ENCODE results near the gene TBC1D22A. TPM values are rescaled to one million over a fixed set of nuclear protein-coding genes. Genes with fewer than 3 reads are reported as not detected.
A peak's percentile ranks its signal among the peaks of the same experiment; 100 is the strongest.

The TBC1D22A gene
- total RNA-seq, 3 donors from 2014 or later, result 35.6 to 51.9 (median 41.8) TPM

DNA sequence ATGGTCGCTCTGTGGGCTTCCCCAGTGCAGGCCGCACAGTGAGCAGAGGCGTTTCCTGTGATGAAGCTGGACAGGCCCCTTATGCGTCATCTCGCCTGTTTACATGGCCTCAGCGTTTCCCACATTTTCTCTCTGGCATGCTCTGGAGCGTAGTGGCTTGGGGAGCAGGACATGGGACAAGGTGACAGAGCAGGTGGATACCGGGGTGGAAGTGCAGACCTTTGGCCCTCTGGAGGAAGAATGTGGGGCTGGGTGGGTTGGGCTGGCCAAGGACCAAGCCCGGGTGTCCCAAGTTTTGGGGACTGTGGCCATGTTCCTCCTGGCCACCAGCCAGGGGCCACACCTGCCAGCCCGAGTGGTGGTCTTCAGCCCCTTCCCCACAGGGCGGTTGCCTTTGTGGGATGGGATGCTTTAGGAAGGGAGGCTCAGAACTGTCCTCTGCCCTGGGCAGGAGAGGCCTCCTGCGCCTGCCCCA lies 446.6 kb downstream of the TBC1D22A start:
- no peaks in the 10 kb centered on the region for H3K36me3 ChIP-seq (ENCODE audit: low read depth)
- intact Hi-C loops (cut with DNase I, micrococcal nuclease), result no loop called here
- H3K4me1 ChIP-seq (ENCODE audit: low read depth), result peaks cover 3% of the 10 kb centered on the region
- no peak for TF ChIP-seq CTCF (IDR thresholded peaks at IDR 0.05)
- H3K4me3 ChIP-seq, result no peak overlapping the region
- ATAC-seq, result peak; percentile 45
- no peaks in the 10 kb centered on the region for H3K9me3 ChIP-seq
- peak in 1 of 3 donors; percentile 25 for DNase-seq

GRCh38 chr22:47209547-47210023 lies 447.1 kb downstream of the TBC1D22A start:
- intact Hi-C loops (cut with DNase I, micrococcal nuclease), result no loop called here
- ATAC-seq (peak; percentile 59), DNase-seq (peak in 2 of 3 donors; percentile 17 to 43)
- Histone ChIP-seq H3K4me3 (no peak overlapping the region), H3K36me3 (ENCODE audit: low read depth) (no peaks in the 10 kb centered on the region), H3K9me3 (no peaks in the 10 kb centered on the region), H3K4me1 (ENCODE audit: low read depth) (peaks cover 3% of the 10 kb centered on the region)
- TF ChIP-seq CTCF (IDR thresholded peaks at IDR 0.05), result no peak

- ATAC-seq (no peak), DNase-seq (peak in 1 of 3 donors; percentile 26)
- intact Hi-C loops (cut with DNase I, micrococcal nuclease), result no loop called here
- H3K36me3 ChIP-seq (ENCODE audit: low read depth), result no peaks in the 10 kb centered on the region
- no peaks in the 10 kb centered on the region for H3K9me3 ChIP-seq
- TF ChIP-seq CTCF (IDR thresholded peaks at IDR 0.05), result no peak
- no peak overlapping the region for H3K4me3 ChIP-seq
- H3K4me1 ChIP-seq (ENCODE audit: low read depth), result peaks cover 3% of the 10 kb centered on the region
Measured at GRCh38 chr22:47210112-47210657, 447.7 kb downstream of the TBC1D22A start.

GRCh38 chr22:47210686-47211085 lies 448.2 kb downstream of the TBC1D22A start:
- DNase-seq (no peak), ATAC-seq (no peak)
- Histone ChIP-seq H3K36me3 (ENCODE audit: low read depth) (no peaks in the 10 kb centered on the region), H3K9me3 (no peaks in the 10 kb centered on the region), H3K4me3 (no peak overlapping the region), H3K4me1 (ENCODE audit: low read depth) (peaks cover 3% of the 10 kb centered on the region)
- intact Hi-C loops (cut with DNase I, micrococcal nuclease), result no loop called here
- TF ChIP-seq CTCF (IDR thresholded peaks at IDR 0.05), result no peak

DNA sequence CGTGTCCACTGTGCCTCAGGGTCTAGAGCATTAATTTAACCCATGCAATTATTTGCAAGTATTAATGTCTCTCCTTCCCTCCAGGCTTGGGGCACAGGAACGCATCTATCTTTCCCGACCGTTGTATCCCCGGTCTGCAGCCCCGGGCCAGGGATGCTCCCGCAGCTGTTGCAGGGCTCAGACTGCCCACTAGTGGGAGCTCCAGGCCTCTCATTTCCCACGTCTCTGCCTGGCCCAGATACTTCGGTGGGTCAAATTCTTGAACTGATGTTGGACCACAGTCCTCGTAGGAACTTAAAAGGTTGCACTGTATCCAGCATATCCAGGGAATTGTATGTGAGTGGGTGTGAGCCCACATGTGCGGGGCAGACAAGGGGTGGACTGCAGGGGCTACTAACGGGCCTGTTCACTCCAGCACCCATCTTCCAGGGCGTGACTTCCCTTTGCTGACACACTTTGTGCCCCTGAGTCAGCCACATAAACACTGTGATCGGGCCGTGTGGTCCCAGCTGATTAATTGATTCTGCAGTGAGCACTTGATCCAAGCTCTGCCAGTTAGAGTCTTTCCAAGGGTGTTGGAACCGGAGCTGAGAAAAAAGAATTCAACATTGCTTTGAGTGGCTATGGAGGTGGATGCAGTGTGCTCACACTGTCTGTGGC lies 451.3 kb downstream of the TBC1D22A start:
- ATAC-seq, result peak; percentile 76

More for the DNA sequence above, 451.3 kb downstream of the TBC1D22A start:
- H3K4me3 ChIP-seq, result no peak overlapping the region
- peaks cover 3% of the 10 kb centered on the region for H3K4me1 ChIP-seq (ENCODE audit: low read depth)
- intact Hi-C loops (cut with DNase I, micrococcal nuclease), result no loop called here
- no peaks in the 10 kb centered on the region for H3K9me3 ChIP-seq
- no peaks in the 10 kb centered on the region for H3K36me3 ChIP-seq (ENCODE audit: low read depth)
- peak in 2 of 3 donors; percentile 63 to 67 for DNase-seq
- TF ChIP-seq CTCF (IDR thresholded peaks at IDR 0.05), result peak; percentile 85
